ENCODE measurements around the gene CDC5L.

DNA sequence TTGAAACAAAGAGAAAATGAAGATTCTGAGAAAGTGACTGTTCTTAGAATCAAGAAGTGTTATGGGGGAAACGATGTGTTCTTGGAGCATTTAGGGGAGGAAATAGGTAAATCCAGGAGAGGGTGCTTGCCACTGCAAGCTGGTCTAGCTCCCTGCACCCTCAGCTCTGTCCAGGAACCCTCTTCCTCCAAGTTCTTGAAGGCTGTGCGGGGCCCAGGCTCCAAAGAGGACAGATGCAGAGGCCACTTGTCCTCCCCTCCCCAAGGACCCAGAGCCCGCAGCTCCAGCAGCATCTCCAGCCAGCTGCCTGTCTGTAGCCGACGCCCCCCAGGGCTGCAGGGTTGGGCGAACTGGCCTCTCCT, 87.9 kb downstream of the CDC5L start:
- TF ChIP-seq FOXK2 (IDR thresholded peaks at IDR 0.05) (no peak), LEF1 (IDR thresholded peaks at IDR 0.05; ENCODE audit: borderline replicate concordance) (no peak), SUZ12 (IDR thresholded peaks at IDR 0.05) (no peak), SP1 (IDR thresholded peaks at IDR 0.05) (no peak), BHLHE40 (IDR thresholded peaks at IDR 0.05; ENCODE audit: borderline replicate concordance) (no peak), HDGF (IDR thresholded peaks at IDR 0.05; ENCODE audit: borderline replicate concordance) (no peak)
- TF ChIP-seq, protein P1, sequence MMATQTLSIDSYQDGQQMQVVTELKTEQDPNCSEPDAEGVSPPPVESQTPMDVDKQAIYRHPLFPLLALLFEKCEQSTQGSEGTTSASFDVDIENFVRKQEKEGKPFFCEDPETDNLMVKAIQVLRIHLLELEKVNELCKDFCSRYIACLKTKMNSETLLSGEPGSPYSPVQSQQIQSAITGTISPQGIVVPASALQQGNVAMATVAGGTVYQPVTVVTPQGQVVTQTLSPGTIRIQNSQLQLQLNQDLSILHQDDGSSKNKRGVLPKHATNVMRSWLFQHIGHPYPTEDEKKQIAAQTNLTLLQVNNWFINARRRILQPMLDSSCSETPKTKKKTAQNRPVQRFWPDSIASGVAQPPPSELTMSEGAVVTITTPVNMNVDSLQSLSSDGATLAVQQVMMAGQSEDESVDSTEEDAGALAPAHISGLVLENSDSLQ (IDR thresholded peaks at IDR 0.05) = no peak

Data from HEK293T (cell line).